Stimulated activated CD4-positive, alpha-beta T cell treated with anti-CD3 and anti-CD28 coated beads, TNF-alpha, amount 100 ng/mL, for 48 hours (primary cell): ENCODE results near the gene MARCKSL1.
"Not testable (repeated sequence)": the region's sequence is repeated elsewhere in the genome, so short reads cannot be mapped to it uniquely, and the experiment has no call there.

Source experiments
- DNase-seq, 3 donors: peaks; one replicate each; pipeline ENCODE4 v3.0.0-alpha.2; 2020; ENCODE audit warnings: low read depth in 3 of 3

MARCKSL1 gene

GRCh38 chr1:32333251-32333963 lies 2.6 kb downstream of the MARCKSL1 start:
- no peak for DNase-seq

- no peak for DNase-seq
Observed at GRCh38 chr1:32332290-32333079, 3.5 kb downstream of the MARCKSL1 start.

GRCh38 chr1:32331549-32331948 lies 4.5 kb downstream of the MARCKSL1 start:
- no peak for DNase-seq

- no peak for DNase-seq
Observed at GRCh38 chr1:32330558-32331151, 5.4 kb downstream of the MARCKSL1 start.

- DNase-seq = no peak
Observed at GRCh38 chr1:32329931-32330466, 6.0 kb downstream of the MARCKSL1 start.

GRCh38 chr1:32327204-32327603 lies 8.8 kb downstream of the MARCKSL1 start:
- no peak for DNase-seq

- DNase-seq = no peak
Observed at GRCh38 chr1:32321712-32322291, 14.2 kb downstream of the MARCKSL1 start.

- no peak for DNase-seq
Observed at GRCh38 chr1:32318127-32318869, 17.7 kb downstream of the MARCKSL1 start.

- DNase-seq = no peak
Observed at GRCh38 chr1:32316903-32317277, 19.1 kb downstream of the MARCKSL1 start.

GRCh38 chr1:32311709-32312393 lies 24.2 kb downstream of the MARCKSL1 start:
- DNase-seq = no peak

GRCh38 chr1:32309960-32310359 lies 26.1 kb downstream of the MARCKSL1 start:
- DNase-seq = no peak

GRCh38 chr1:32307324-32307723 lies 28.7 kb downstream of the MARCKSL1 start:
- DNase-seq = no peak

- no peak for DNase-seq
Observed at GRCh38 chr1:32305310-32305709, 30.7 kb downstream of the MARCKSL1 start.

GRCh38 chr1:32303997-32304622 lies 31.9 kb downstream of the MARCKSL1 start:
- DNase-seq = no peak

- no peak for DNase-seq
Observed at GRCh38 chr1:32303358-32303757, 32.7 kb downstream of the MARCKSL1 start.

GRCh38 chr1:32299327-32299726 lies 36.7 kb downstream of the MARCKSL1 start:
- DNase-seq = no peak

- not testable (repeated sequence) for DNase-seq
Observed at GRCh38 chr1:32298211-32298610, 37.8 kb downstream of the MARCKSL1 start.

GRCh38 chr1:32291708-32292538 lies 44.1 kb downstream of the MARCKSL1 start, which contains the start of gene HDAC1:
TSS of gene HDAC1 (plus strand) at chr1:32292083. CDS start at chr1:32292170, 87 bp downstream.
- DNase-seq = peak; percentile 94 to 97 (median 96)

GRCh38 chr1:32291145-32291707 lies 44.8 kb downstream of the MARCKSL1 start:
- DNase-seq = no peak
